TTC549 (cell line): ENCODE results near the gene CEP43.

Experiments used
- FAIRE-seq: peaks from 2 replicates; lab custom pipeline; 2012; peaks lifted over from hg19 to GRCh38; lab: Jason Lieb, UNC

Gene CEP43

DNA sequence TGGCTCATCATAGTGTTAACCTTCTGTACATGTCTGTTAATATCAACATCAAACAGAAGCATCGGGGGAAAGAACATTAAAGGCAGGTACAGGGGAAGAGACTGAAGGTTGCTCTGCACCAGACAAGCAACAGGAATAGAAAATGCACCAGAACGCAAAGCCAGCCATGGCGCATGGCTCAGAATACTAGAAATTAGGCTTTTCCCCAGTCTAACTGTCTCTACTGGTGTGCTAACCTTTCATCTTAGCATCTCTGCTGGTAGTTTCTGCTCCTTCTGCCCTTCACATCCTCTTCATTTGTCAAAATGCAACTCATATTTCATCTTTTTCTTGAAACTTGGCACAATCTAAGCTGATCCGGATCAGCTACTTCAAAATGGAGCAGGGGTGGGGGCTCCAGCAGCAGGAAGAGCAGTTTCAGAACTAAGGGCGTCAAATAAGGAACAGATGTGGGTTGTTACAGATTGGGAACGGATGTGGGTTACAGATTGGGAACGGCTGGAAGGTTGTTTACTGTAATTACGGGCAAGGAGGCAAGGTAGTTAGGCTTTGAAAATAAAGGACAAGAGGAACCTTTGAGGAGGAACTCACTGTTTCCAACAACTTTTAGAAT is 29.7 kb upstream of the CEP43 start:
- no peak for FAIRE-seq

DNA sequence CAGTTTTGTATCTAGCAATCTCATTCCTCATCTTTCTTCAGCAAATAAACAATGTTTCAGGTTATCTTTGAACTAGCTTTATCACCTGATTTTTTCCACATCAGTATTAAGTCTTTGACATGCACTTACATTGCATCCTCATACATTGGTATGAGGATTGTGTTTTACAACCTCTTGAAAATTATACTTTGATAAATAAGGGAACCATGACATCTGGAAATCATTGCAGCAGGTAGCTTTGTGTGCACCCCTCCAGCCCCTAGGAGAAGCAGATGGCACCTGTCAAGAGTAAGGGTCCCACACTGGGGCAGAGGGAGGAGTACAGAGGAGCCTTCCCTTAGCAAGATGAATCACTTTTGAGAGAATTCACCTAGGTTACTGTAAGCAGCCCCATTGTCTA is 29.1 kb upstream of the CEP43 start:
- FAIRE-seq: no peak

DNA sequence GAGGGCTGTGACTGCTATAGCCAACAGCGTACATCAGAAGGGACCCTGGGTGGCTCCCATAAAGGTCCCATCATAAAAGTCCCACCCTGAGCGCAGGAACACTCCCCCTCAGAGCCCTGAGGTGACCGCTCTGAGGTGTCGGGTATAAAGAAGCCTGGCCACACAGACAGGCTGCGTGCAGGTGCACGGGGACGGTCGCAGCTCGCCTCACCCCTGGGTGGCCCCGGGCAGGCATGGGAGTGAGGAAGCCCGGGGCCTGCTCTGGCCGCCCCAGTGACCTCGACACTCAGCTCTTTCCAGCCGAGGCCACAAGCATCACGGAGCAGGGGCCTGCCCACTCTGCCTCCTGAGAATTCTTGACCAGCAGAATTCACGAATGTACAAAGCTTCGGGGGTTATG is 28.4 kb upstream of the CEP43 start:
- FAIRE-seq: no peak

DNA sequence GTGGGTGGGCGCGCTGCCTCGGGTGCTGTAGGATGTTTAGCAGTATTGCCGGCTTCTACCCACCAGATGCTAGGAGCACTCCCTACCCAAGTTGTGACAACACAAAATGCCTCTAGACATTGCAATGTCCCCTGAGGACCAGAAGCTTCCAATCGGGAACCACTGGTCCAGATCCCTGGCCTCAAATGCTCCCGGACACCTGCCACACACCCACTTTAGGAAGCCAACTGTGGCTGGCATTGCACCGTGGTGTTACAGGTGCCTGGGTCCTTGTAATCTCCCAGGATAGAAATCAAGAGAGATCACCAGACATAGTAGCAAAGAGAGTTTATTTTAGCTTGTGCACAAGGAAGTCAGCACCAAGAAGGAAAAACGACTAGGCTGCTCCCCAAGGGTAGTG is 27.9 kb upstream of the CEP43 start:
- no peak for FAIRE-seq

DNA sequence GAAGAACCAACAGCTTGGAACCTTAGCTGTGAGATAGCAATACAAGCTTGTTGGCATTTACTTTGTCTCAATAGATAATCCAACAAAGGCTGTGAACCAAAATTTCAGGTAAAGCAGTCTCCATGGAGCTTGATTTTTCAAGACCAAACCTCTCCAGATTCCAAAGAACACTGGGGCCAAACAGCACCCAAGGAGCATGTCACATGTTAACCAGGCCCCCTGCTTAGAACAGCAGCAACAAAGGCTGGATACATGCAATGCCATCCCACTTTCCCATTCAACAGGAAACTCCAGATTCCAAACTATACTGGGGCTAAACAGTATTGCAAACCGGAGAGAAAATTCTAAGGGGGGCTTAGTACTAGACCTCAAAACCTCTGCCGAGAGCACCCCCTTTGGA is 27.1 kb upstream of the CEP43 start:
- FAIRE-seq: no peak

DNA sequence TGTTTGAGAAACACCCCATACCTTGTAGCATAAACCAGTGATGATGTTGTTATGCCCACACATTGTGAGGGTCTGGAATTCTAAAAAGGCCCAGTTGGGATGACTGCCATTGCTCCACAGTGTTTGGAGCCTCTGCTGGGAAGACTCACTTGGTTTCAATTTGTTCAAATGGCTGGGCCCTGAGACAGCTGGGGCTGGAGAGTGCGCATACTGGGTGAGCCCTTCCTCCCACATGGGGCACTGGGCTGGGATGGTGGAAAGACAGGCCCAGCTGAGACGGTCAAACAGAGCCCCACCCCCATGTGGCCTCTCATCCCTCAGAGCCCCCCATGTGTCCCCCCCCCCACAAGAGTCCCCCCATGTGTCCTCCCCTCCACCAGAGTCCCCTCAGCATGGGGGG is 22.6 kb upstream of the CEP43 start:
- FAIRE-seq: no peak

DNA sequence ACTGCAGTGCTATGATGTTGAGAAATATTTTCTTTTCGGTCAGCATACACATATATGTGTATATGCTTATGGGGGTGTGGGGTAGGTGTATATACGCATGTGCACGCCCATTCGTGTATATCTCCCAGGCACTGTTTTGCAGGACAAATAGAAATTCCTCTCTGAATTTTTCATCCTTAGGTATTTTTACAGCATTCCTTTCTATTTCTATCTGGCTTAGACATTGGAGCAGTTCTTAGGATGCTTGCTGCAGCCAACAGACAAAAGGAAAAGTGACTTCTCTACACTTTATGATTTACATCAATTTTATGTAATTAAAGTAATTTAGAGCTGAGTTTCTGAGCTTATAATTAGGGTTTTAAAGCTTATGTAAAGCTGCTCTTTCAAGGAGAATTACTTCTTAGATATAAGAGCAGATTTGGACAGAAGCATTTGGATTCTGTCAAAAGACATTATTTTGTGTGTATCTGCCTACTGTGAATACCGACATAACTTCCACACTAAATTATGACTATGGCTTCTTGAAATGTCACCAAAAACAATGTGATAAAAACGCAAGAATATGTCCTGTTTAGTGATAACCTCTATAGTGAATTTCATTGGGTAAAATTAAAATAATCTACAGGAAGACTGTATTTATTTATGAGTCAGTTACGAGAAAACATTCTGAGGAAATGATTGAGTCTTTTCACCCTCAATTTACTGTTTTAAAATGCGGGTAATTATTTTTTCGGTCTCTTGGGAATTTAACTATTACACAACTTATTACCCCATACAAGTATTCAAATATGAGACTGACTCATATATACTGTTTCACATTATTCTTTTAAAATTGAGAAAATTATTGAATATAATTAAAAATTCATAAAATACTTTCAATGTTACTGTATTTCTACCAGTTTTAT is 21.3 kb upstream of the CEP43 start:
- FAIRE-seq: no peak

DNA sequence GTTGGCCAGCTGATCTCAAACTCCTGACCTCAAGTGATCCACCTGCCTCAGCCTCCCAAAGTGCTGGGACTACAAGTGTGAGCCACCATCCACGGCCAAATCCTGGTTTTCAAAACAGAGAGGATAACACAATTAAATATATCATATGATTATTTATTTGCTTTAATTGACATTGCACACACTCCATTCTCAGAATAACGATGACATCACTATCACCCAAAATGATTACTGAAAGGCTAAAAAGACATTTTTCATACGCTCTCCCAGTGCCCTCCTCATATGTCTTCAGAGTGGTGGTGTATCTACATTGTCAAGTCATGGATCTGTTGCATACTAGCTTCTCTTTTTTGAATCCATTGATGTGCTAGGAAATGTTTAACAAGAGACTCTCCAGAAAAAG is 18.5 kb upstream of the CEP43 start:
- FAIRE-seq: no peak

DNA sequence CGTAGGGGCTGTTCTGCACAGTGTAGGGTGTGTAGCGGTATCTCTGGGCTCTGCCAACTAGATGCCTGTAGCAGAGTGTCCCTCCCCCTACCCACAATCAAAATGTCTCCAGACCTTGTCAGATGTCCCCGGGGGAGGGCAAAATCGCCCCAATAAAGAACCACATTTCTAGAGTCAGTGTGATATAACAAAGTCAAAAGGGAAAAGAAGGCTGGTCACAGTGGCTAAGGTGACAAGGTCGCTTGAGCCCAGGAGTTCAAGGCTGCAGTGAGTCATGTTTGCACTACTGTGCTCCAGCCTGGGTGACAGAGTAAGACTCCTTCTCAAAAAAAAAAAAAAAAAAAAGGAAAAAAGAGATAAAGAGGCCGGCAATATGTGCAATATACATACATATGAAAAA is 11.7 kb upstream of the CEP43 start:
- FAIRE-seq: no peak

DNA sequence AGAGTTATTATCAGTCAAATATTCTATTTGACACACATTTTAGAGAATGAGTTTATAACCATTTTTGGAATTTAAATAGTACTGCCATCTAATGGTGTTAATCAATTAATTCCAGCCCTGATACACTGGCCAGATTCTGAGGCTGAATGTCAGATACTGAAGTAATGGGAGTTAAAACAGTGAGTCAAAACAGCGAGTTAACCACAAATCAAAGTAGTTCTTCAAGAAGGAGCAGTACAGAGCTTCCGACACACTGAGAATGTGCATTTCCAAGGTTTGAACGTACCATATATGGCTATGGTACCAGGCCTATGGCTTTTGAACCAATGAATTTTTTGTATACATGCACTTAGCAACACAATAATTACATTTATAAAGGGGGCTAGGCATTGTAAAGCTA is 11.3 kb upstream of the CEP43 start:
- no peak for FAIRE-seq

DNA sequence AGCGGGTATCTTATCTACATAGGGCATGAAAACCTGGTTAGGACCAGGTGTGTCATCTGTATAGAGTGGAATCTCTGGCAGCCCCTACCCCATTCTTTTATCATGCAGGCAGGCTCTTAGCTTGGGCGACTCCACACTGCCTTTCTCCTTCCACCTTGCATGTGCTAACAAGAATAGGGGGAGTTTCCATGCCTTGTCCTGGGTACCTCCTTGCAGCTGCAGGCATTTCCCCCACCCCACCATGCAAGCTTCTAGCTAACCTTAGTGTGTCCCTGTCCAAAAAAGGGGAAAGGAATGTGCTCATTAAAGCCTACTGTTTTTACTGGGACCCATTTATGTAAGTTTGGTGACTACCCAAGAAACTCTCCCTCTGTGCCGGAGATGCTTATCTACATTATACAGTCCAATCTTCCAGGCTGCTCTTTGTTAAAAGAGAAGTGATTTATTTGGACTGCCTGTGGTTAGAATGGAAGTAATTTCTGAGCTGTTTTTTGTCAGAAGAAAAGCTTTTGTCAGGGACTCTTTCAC is 10.5 kb upstream of the CEP43 start:
- no peak for FAIRE-seq

DNA sequence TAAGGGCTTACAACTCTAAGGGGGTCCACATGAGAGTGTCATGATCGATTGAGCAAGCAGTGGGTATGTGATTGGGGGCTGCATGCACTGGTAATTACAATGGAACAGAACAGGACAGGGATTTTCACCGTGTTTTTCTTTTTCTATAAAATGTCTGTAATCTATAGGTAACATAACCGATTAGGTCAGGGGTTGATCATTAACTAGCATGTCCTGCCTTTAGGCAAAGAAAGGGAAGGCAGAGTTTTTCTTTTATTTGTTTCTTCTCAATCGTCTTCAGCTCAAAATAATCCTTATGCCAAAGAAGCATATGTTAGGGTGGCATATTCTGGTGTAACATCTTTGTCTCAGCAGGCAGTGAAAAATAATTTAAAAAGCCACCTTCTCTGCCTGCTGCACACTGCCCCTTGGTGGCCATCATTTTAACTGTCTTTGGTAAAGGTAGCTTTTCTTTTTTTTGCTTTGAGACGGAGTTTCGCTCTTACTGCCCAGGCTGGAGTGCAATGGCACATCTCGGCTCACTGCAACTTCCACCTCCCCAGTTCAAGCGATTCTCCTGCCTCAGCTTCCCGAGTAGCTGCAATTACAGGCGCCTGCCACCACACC is 9.7 kb upstream of the CEP43 start:
- no peak for FAIRE-seq

DNA sequence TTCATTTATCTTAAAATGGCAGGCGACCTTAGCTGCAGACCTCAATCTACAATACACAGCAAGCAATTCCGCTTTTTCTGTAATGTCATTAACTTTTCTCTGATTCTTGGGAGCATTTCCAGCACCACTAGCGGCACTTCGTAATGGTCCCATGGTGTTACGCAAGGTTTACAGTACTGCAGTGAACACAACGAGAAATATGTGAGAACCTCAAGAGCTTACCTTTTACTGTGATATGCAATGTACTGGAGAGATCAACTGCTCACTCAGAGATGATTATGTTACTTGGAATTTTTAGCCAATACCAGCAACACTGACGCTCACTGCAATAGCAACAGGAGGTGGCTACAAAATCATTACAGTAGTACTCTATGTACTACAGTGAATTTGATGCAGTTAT is 2.8 kb upstream of the CEP43 start:
- no peak for FAIRE-seq

DNA sequence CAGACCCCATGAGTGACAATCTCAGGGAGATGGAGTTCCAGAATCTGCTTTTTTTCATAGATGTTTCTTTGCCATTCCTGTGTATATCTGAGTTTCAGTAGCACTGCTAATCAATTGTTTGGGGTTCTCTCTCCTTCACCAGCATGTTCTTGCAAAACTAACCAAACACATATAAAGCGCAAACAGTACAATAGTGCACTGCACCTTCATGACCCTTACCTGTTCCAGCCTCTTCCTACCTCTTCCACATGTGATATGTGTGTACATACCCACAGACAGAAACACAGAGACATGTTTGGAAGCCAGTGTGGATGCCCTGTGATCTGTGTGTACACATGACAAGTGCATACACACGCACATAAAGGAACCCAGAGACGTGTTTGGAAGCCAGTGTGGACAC is 1.8 kb upstream of the CEP43 start:
- no peak for FAIRE-seq

DNA sequence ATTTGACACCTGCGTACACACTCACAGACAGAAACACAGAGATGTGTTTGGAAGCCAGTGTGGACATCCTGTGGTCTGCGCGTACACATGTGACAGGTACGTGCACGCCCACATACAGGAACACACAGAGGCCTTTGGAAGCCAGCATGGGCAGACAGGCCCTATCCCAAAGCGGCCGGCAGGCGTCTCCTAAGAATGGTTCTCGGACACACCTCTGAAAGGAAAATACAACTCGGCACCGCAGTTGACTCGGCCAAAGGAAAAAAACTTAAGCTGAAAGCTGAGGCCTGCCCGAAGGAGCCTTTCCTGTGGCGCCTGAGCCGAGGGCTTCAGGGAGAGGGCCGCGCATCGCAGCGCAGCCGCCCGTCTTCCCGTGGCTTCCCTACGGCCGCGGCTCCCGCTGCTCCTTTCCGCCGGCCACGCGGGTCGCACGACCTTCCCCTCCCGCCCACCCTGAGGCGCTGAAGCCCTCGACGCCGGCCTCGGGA is 1.4 kb upstream of the CEP43 start:
- no peak for FAIRE-seq

DNA sequence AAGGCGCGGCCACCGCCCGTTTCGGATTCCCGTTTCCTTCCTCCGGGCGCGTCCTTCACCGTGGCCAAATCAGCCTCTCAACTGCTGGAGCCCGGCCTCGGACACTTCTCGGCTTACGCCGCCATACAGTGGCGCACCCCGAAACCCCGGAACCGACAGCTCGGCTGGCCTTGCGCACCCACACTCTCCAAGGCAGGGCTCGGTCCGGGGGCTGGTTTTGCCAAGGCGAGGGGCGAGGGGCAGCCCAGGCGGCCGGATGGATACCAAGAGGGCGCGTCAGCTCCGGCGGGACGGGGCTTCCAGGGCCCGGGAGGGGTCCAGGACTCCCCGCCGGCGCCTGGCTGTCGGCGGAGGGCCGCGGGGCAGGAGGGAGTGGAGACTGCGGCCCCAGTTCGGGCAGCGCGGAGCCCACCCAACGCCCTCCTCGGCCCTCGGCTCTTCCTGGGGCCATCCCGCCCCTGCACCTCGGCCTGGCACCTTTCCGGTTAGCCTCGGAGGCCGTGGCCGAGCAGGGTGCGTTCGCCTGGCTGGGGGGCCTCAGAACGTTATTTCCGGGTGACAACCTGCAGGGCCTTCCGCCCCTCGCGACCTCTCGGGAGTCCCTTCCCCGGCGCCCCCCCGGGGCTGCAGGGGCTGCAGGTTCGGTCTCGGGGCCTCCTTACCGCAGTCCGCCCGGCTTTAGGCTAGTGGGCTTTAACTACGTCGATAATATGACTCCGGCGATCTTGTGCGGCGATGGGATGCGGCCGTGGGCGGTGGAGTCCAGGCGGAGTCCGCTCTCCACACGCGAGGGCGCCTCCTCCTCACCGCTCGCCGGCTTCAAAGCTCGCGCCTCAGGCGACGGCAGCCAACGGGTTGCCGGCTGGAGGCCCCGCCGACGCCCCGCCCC is 697 bp upstream of the CEP43 start:
- no peak for FAIRE-seq

DNA sequence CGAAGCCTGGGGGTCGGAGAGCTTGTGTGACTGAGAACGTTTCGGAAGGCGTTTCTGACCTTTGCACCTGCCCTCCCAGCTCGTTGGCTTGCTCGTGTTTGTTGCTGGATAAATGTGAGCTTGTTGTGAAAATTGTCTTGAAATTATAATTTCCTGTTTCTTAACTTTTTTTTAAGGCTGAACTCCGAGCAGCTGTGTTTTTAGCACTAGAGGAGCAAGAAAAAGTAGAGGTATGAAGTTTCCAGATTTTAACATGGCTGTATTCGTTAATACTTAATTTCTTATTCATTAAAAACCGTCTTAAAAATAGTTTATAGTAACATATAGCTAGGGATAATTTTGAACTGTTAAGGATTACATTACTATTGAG is 672 bp downstream of the CEP43 start:
- FAIRE-seq: no peak

DNA sequence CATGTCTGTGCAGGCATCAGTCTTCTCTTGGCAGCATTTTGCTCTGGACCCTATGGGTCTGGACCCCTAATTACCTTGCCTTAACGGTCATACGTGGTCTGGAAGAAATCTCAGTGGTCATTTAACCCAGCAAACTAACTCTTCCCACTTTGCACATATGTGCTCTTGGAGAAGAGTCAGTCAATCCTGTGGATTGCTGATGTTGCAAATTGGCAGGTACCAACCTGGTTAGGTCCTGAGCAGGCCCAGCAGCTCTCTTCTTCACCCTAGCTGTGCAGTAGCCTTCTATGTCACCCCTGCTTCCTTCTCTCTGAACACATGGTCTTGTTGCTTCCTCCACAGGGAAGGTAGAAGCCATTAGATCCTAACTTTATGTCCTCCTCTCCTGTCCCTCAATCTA is 1.6 kb downstream of the CEP43 start:
- FAIRE-seq: no peak

DNA sequence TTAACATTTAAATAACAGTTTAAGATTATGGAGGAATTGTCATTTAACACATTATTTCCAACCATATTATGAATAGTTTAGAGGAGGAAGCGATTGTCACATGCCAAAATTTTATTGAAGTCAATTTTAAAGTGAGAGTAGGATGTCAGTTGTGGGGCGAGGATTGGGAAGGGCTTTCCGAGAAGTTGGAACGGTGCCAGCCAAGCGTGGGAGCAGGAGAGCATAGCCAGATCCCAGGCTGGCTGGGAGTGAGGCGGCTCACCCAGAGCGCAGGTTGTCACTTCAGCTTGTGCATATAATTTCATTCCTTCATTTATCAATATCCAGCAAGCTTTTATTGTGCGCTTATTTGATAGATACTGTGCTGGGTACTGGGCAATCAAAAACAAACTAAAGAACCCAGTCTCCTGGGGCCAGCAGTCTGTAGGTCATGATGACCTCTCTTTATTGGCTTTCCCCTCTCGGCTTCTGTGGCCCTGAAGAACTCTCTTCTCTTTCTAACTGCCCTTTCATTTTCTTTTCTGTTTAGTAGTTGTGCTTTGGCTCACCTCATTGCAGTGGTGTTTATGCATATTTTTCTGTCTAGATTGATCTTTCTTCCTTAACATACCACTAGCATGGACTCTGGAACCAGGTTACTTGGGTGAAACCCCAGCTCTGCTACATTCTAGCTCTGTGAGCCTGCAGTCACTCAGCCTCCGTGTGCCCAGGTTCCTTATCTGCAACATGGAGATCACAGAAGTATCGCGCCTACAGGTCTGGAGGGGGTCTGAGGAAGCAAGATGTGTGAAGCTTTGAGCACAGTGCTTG is 6.4 kb downstream of the CEP43 start:
- no peak for FAIRE-seq

DNA sequence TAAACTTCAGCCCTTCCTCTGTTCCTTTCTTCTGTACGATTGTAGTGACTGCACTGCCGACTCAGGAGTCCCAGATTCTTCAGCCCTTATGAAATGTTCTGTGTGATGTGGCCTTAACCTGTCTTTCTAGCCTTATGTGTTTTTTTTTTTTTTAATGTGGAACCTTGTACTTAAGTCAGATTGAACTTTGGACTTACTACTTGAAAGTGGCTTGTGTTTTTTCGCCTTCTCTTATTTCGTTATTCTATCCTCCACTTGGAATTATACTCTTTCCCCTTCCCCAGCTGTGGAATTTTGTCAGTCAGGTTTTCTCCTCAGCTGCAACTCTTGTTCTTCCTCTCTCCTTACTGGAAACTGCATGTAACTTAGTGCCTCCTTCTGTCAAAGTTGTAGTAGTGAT is 8.8 kb downstream of the CEP43 start:
- no peak for FAIRE-seq

DNA sequence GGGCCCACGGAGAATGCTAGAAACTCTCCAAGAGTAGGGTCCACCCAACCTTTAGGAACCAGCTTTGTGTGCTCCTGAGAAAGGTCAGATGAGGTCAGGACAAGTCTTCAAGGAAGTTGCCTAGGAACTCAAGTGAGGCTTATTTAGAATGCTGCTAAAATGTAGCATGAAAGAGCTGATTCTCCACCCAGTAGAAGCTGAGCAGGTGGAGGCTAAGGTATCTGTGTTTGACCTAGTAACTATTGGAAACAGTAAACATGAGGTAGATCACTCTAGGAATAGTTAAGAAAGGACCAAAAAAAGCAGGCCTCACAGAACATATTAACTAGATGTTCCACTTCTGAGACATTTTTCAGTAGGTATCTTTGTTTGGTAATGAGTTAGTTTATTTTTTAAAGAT is 13.9 kb downstream of the CEP43 start:
- no peak for FAIRE-seq
